A549 (cell line): Measurements from ENCODE around the gene GALNT12.

Source experiments
- JUN ChIP-seq, 2 experiments: fragments of >200 bp; sonication (Bioruptor Twin); formaldehyde crosslinking; IDR thresholded peaks; 2 replicates in 1 of 2; 3 replicates in 1 of 2; pipeline ENCODE4 v1.6.1; 2016 to 2017
- KDM1A ChIP-seq: fragments of 200-600 bp; sonication (generic); IDR thresholded peaks from 2 replicates; pipeline ENCODE4 v1.6.1; 2016; ENCODE audit warnings: low read depth, mild to moderate bottlenecking
- POLR2A ChIP-seq: IDR thresholded peaks from 2 replicates; pipeline ENCODE4 v1.6.1; 2012; ENCODE audit warnings: mild to moderate bottlenecking, low read length
- TF ChIP-seq, protein P1 (sequence below): fragments of >200 bp; sonication (Bioruptor Twin); formaldehyde crosslinking; IDR thresholded peaks from 3 replicates; pipeline ENCODE4 v1.5.1; 2016

DNA sequence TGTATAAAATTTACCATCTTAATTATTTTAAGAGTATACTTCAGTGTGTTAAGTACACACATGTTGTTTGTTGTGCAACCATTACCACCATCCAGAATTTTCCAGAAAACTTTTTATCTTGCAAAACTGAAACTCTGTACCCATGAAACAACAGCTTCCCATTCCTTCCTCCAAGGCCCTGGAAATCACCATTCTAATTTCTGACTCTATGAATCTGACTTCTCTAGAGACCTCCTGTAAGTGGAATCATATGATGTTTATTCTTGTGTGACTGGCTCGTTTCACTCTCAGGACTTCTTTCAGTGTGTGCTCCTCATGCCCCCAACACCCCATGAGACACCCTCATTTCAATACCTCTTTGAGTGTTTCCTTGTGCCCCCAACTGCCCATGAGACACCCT, 75.8 kb downstream of the GALNT12 start:
- no peak for TF ChIP-seq POLR2A
- TF ChIP-seq JUN (IDR thresholded peaks at IDR 0.05) = no peak
- TF ChIP-seq, protein P1, sequence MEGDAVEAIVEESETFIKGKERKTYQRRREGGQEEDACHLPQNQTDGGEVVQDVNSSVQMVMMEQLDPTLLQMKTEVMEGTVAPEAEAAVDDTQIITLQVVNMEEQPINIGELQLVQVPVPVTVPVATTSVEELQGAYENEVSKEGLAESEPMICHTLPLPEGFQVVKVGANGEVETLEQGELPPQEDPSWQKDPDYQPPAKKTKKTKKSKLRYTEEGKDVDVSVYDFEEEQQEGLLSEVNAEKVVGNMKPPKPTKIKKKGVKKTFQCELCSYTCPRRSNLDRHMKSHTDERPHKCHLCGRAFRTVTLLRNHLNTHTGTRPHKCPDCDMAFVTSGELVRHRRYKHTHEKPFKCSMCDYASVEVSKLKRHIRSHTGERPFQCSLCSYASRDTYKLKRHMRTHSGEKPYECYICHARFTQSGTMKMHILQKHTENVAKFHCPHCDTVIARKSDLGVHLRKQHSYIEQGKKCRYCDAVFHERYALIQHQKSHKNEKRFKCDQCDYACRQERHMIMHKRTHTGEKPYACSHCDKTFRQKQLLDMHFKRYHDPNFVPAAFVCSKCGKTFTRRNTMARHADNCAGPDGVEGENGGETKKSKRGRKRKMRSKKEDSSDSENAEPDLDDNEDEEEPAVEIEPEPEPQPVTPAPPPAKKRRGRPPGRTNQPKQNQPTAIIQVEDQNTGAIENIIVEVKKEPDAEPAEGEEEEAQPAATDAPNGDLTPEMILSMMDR = no peak
- TF ChIP-seq KDM1A = no peak
